DMS53 (cell line): Measurements from ENCODE around the gene RNASE7.
"Not testable (repeated sequence)": the region's sequence is repeated elsewhere in the genome, so short reads cannot be mapped to it uniquely, and the experiment has no call there.

ENCODE experiments used
- DNase-seq: peaks from one replicate; lab custom pipeline; 2025; lab: John Stamatoyannopoulos, UW

The RNASE7 gene, protein sequence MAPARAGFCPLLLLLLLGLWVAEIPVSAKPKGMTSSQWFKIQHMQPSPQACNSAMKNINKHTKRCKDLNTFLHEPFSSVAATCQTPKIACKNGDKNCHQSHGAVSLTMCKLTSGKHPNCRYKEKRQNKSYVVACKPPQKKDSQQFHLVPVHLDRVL

DNA sequence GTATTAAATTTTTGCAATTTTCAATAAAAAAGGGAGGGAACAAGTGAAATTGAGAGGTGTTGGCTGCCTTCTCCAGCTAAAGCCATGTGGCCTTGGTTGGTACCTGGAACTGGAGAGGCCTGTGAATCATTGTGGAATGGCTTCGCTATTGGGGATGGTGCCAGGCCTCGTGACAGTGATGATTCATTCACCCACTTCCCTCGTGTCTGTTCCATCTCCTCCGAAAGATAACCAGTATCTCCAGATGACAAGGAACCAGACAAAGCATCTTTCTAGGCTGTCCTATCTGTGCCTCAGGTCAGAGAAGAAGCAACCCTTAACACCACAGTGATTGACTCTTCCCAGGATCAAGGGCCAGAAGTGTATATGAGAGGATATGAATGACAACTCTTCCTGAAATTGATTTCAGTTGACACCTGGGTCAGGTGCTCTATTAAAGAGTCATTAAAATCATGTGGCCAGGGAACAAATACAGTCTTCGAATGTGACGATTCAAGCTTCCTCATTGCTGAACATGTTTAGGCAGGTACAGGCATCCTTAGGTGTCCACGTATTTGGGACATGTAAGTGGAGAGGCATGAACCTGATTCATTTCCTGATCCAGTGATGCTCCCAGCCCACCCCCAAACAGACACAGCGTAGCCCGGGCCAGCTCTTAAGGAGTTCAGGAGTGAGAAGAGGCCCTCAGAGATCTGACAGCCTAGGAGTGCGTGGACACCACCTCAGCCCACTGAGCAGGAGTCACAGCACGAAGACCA is at the start of gene RNASE7:
TSS of gene RNASE7 (plus strand) at position 687 of the 758 bp plus-strand sequence. CDS start 631 bp downstream, outside the sequence.
- no peak for DNase-seq

- DNase-seq: no peak
These were observed 45.6 kb upstream of the RNASE7 start for GRCh38 chr14:20996521-20996920.

DNA sequence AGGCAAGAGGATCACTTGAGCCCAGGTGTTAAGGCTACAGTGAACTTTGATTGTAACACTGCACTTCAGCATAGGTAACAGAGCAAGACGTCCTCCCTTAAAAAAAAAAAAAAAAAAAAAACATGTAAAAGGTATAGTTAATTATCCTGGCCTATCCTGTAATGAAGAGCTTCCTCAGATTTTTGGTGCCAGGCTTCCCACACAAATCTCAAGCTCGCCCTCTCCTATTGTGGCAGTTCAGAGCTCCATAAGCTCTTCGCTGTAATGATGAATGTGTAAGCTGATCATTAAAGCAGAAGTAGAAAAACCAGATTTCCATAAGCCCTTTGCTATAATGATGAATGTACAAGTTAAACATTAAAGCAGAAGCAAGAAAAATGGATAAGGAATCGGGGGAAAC is 45.0 kb upstream of the RNASE7 start:
- DNase-seq: no peak

DNA sequence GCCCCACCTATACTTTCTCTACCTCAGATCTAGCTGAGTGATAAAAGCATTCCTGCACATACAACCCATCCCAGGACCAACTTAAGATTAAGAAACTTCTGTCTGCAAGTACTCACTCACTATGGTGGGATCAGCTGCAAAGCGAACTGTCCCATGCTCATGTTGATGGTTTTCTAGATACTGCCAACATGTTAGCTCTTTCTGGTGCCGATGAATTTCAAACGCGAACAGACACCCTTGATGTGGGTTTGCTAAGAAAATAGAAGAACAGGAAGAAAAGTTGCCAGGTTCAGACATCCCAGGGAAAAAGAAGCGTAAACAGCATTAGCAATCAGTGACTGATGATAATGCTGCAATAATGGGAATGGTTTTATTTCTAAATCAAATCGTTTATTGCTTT is 44.6 kb upstream of the RNASE7 start:
- no peak for DNase-seq

DNA sequence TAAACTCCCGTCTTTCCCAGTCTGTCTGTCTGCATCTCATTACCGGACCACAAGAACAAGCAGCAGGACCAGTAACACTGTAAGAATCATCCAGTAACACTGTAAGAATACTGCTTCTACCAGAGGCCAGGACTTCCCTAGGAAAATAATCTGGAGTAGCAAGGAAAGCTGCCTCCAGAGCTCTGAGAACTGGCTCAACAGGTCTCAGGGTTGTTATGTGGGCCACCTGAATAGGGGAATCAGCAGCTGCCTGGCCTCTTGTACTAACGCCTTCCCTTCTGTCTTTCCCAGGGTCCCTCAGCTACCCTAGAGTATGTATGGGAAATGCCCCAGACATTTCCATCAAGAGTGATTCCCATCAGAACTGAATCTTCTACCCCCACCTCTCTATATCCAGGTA is 44.0 kb upstream of the RNASE7 start:
- DNase-seq: peak; percentile 0

GRCh38 chr14:20998674-20999366 is 43.3 kb upstream of the RNASE7 start, which contains the start of gene SLC39A2:
TSS of gene SLC39A2 (plus strand) at chr14:20999293. CDS start at chr14:20999447, 154 bp downstream.
- no peak for DNase-seq

DNA sequence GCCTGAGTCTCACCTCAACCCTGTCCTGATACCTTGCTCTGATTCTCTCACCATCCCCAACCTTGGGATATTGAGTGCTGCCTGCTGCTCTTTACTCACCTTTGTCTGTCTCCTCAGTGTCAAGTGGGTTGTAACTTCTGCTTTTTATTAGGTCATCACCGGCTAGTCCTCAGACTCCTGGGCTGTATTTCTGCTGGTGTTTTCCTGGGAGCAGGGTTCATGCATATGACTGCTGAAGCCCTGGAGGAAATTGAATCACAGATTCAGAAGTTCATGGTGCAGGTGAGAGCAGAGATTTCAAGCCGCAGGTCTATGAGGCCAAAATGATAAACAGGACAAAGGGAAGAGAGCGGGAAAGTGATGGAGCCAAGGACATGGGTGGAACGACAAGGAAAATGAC is 42.6 kb upstream of the RNASE7 start:
- no peak for DNase-seq

DNA sequence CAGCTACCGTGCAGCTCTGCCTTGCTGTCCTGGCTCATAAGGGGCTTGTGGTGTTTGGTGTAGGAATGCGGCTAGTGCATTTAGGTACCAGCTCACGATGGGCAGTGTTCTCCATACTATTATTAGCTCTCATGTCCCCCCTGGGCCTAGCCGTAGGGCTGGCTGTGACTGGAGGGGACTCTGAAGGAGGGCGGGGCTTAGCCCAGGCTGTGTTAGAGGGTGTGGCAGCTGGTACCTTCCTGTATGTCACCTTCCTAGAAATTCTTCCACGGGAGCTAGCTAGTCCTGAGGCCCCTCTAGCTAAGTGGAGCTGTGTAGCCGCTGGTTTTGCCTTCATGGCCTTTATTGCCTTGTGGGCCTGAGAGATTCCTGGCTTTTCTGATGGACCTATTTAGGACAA is 40.9 kb upstream of the RNASE7 start:
- no peak for DNase-seq

- no peak for DNase-seq
These were observed 38.3 kb upstream of the RNASE7 start for GRCh38 chr14:21003788-21004346.

GRCh38 chr14:21009721-21010120 is 32.4 kb upstream of the RNASE7 start:
- not testable (repeated sequence) for DNase-seq

GRCh38 chr14:21011136-21011535 is 31.0 kb upstream of the RNASE7 start:
- no peak for DNase-seq

DNA sequence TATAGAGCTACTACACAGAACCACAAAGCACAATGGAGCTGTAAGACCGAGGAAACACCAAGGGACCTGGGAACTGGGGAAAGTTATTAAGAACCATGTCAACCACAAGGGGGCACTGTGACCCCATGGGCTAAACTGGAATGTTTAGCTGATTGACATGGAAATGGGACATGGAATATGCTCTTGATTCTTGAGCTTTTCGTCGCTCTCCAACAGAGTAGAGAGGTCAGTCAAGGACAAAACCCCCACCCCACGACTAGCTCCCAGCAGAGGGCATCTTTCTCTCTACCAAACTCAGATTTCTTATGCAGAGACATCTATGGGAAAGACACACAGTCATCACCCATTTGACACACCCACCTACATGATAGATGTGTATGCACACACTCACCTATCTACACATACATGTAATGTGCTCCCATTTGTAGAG is 27.4 kb upstream of the RNASE7 start:
- DNase-seq: peak; percentile 79

DNA sequence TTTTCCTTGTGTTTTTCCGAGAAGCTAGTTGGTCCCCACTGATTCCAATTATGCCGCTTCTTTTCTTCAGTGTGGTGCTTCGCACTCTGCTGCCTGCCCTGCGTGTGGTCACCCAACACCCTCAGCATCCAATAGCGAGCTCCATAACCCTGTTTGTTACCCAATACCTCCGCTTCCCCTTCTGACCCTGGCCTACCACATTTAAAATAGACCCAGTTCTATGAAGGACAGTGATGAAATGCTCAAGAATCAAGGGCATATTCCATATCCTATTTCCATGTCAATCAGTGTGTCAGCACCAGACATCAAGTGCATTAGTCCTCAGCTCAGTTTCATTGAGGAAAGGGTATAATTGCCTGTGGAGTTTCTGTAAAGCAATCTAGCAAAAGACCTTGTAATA is 26.9 kb upstream of the RNASE7 start:
- no peak for DNase-seq

DNA sequence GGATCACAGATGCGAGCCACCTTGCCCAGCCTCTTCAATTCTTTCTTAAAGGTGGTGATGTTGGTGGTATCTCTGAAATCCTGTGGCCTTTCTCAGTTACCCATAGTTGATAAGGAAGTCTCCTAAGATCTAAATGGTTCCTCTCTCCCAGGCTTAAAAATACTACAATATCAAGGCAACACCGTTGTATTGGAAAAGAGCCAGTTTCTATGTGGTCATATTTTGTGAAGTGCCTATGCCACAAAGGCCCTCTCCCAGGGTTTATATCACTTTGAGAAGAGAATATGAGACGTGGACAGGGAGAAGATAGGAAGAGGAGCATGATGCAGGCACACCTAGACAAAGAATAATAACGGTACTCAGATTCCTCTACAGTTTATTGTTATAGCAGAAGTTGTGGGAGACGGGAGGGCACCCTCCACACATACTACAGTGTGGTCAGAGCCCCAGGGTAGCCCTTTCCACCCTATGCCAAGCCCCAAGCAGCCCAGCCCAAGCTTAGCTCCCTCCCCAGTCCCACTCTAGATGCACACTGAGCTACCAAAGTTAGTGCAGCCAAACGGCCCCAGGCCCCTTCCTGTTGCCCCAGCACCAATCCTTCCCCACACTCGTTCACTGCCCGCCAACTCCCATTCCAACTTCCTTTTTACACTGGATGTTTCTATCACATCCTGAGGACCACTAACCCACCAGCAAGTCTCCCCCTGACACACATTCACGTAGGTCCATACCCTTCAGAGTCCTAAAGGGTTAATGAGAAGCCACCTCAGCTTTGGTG is 25.6 kb upstream of the RNASE7 start:
- DNase-seq: no peak

- no peak for DNase-seq
These were observed 24.5 kb upstream of the RNASE7 start for GRCh38 chr14:21017528-21018245.

GRCh38 chr14:21018286-21018685 is 23.9 kb upstream of the RNASE7 start:
- no peak for DNase-seq

- DNase-seq: no peak
These were observed 23.4 kb upstream of the RNASE7 start for GRCh38 chr14:21018781-21019180.

GRCh38 chr14:21019366-21019765 is 22.8 kb upstream of the RNASE7 start:
- DNase-seq: no peak

- DNase-seq: no peak
These were observed 21.1 kb upstream of the RNASE7 start for GRCh38 chr14:21020977-21021545.

DNA sequence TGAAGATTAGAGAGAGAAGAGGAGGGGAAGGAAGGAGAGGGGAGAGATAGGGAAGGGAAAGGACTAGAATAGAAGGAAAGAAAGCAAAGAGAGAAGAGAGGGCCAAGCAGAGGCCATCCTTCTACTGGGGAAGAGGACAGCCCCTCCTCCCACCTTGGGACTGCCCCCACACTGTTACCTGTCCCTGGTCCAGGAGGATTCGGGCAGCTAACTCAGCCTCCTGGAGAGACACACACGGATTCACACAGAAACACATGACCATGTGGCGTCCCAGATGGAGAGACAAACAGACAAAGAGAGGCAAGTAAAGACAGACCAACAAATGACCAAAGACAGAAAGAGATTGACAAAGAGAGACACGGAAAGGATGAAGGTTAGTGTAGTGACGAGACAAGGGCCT is 19.5 kb upstream of the RNASE7 start:
- no peak for DNase-seq

GRCh38 chr14:21023174-21023573 is 19.0 kb upstream of the RNASE7 start:
- no peak for DNase-seq
